Subcutaneous adipose tissue (tissue), 4 donors: ENCODE data around the gene SEC23IP. TPM values are rescaled to one million over a fixed set of nuclear protein-coding genes. Genes with fewer than 3 reads are reported as not detected.

ENCODE experiments used
- CTCF ChIP-seq: fragments of 450-650 bp; IDR thresholded peaks from one replicate; pipeline ENCODE4 v1.5.1; 2016; ENCODE audit warnings: low read depth, mild to moderate bottlenecking, control low read depth, antibody characterized with exemption, moderate library complexity
- total RNA-seq, 4 donors: library from RNA; depleted of rRNA; stranded (reverse); fragments of >200 nt; gene quantifications; one replicate each; pipeline ENCODE4 v1.1.0, GENCODE V29; 2016

SEC23IP gene
- total RNA-seq, 4 donors from 2014 or later = 12.8 to 33.9 (median 26.8) TPM

- no peak for TF ChIP-seq CTCF
Measured at GRCh38 chr10:119919826-119920225, 27.3 kb downstream of the SEC23IP start.

- TF ChIP-seq CTCF = no peak
Measured at GRCh38 chr10:119928411-119928810, 35.9 kb downstream of the SEC23IP start.

DNA sequence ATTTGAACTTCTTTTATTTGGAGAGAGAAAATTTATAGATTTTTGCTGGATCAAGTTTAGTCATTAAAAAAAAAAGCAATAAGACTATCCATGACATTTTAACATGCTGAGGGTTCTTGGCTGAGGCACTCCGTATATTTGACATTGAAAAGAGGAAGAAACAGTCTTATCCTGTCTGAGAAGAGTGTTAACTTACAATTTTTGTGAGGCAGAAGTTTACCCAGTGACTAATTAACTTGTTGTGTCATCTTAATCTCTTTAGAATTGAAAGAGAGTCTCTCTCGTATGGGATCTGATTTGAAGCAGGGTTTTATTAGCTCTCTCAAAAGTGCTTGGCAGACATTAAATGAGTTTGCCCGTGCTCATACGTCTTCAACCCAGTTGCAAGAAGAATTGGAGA, 39.3 kb downstream of the SEC23IP start:
- no peak for TF ChIP-seq CTCF

DNA sequence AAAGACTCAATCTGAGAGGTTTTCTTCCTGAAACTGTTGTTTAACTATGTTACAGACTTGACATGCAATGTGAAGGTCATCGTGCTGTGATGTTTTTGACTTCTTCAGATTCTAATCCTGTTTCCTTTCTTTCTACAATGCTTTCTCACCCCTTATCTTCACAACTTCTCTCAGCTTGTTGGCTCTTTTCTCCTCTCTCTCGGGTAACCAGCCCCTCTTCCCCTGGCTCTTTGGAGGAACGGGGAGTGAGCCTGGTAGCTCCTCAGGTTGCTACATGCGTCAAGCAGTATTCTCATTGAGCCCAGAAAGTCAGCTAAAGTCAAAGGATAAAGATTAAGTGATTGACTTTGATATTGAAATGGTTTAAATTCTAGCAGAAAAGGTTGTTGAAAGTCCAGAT, 40.1 kb downstream of the SEC23IP start:
- TF ChIP-seq CTCF = no peak

GRCh38 chr10:119933179-119933578, 40.6 kb downstream of the SEC23IP start:
- TF ChIP-seq CTCF = no peak

DNA sequence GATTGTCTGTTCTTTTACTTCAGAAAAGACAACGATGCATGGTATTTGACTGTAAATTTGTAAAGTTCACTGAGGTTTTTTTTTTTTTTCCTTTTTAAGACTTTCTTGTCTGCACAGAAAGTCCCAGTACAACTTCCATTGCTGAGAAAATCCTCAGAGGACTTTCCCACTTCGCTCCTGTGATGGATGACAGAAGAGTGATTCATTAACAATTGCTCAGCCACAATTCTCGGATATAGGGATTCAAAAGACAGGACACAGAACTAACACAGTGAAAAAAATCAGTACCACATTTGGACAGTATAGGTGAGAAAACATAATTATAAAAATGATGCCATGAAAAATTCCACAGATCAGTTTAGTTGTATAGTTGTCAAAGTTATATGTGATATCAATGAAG, 48.0 kb downstream of the SEC23IP start:
- TF ChIP-seq CTCF = no peak

DNA sequence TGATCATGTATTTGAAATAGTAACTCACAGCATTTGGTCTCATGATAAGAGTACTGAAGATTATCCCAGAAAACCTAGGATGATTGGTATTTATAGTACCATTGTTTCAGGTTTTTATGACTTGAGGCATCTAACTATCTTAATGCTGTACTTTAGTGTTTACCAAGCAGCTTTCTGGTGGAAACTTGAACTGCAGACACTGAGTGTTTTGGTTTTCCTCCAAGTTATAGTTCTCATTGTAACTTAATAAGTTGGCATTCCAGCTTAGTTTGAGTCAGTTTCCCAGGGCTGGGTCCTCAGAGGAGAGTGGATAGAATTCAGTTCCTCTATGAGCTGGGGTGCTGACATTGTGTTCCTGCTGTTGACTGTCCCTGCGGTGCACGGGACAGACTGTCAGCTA, 50.4 kb downstream of the SEC23IP start:
- TF ChIP-seq CTCF = no peak

GRCh38 chr10:119945805-119946204, 53.3 kb downstream of the SEC23IP start:
- TF ChIP-seq CTCF = no peak
